Parathyroid adenoma (tissue), 2 donors: ENCODE measurements around the gene DNAL4.

ENCODE experiments used
- H2AFZ ChIP-seq: fragments of 300-600 bp; sonication (generic); one replicate; pipeline ENCODE4 v1.7.0; 2017; ENCODE audit warnings: antibody characterized with exemption, mild to moderate bottlenecking
- H3K27ac ChIP-seq: fragments of 300-600 bp; sonication (generic); one replicate; pipeline ENCODE4 v1.7.0; 2017
- H3K27me3 ChIP-seq: fragments of 300-600 bp; sonication (generic); one replicate; pipeline ENCODE4 v1.7.0; 2017; ENCODE audit warnings: low read length; ENCODE audit not compliant: control insufficient read depth, insufficient read depth
- H3K36me3 ChIP-seq: fragments of 300-600 bp; sonication (generic); one replicate; pipeline ENCODE4 v1.7.0; 2017; ENCODE audit warnings: low read length; ENCODE audit not compliant: control insufficient read depth, insufficient read depth
- H3K4me1 ChIP-seq: fragments of 300-600 bp; sonication (generic); one replicate; pipeline ENCODE4 v1.7.0; 2017; ENCODE audit warnings: control low read depth
- H3K4me2 ChIP-seq: fragments of 300-600 bp; sonication (generic); one replicate; pipeline ENCODE4 v1.7.0; 2017; ENCODE audit warnings: low read length
- H3K4me3 ChIP-seq: fragments of 300-600 bp; sonication (generic); one replicate; pipeline ENCODE4 v1.7.0; 2017; ENCODE audit warnings: low read depth, low read length
- H3K79me2 ChIP-seq: fragments of 300-600 bp; sonication (generic); one replicate; pipeline ENCODE4 v1.7.0; 2017; ENCODE audit warnings: control low read depth
- H3K9ac ChIP-seq: fragments of 300-600 bp; sonication (generic); one replicate; pipeline ENCODE4 v1.7.0; 2017; ENCODE audit warnings: mild to moderate bottlenecking
- H3K9me3 ChIP-seq: fragments of 300-600 bp; sonication (generic); one replicate; pipeline ENCODE4 v1.7.0; 2017; ENCODE audit warnings: low read length; ENCODE audit not compliant: control insufficient read depth
- TF ChIP-seq, protein P1 (sequence below): fragments of 300-600 bp; sonication (generic); IDR thresholded peaks from one replicate; pipeline ENCODE4 v1.7.0; 2017; ENCODE audit warnings: antibody characterized with exemption, mild to moderate bottlenecking
- donor health status: primary hyperparathyroidism.

The DNAL4 gene

DNA sequence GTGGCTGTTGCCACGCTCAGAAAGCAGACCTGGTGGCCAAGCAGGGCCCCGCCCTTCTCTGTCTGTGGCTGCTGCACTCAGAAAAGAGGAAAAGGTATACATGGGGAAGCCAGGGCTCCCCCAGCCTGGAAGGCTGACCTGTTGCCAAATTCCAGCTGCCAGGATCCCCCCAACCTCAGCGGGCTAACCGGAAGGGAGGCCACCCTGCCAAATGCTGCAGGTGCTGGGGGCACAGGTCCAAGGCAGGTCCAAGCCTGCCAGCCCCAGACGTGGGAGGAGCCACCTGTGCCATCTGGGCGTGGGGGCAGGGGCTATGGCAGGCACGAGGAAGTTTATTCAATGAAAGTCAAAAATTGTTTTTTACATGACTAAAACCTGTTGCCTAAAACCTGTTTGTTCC lies 47.3 kb upstream of the DNAL4 start:
- Histone ChIP-seq H3K36me3 (no peaks in the 10 kb centered on the region), H3K4me2 (no peak overlapping the region), H3K79me2 (no peaks in the 10 kb centered on the region), H3K27ac (no peak overlapping the region), H3K4me3 (no peak overlapping the region), H2AFZ (no peak overlapping the region), H3K4me1 (no peaks in the 10 kb centered on the region), H3K9me3 (no peaks in the 10 kb centered on the region), H3K27me3 (no peaks in the 10 kb centered on the region), H3K9ac (no peak overlapping the region)
- TF ChIP-seq, protein P1, sequence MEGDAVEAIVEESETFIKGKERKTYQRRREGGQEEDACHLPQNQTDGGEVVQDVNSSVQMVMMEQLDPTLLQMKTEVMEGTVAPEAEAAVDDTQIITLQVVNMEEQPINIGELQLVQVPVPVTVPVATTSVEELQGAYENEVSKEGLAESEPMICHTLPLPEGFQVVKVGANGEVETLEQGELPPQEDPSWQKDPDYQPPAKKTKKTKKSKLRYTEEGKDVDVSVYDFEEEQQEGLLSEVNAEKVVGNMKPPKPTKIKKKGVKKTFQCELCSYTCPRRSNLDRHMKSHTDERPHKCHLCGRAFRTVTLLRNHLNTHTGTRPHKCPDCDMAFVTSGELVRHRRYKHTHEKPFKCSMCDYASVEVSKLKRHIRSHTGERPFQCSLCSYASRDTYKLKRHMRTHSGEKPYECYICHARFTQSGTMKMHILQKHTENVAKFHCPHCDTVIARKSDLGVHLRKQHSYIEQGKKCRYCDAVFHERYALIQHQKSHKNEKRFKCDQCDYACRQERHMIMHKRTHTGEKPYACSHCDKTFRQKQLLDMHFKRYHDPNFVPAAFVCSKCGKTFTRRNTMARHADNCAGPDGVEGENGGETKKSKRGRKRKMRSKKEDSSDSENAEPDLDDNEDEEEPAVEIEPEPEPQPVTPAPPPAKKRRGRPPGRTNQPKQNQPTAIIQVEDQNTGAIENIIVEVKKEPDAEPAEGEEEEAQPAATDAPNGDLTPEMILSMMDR: no peak

DNA sequence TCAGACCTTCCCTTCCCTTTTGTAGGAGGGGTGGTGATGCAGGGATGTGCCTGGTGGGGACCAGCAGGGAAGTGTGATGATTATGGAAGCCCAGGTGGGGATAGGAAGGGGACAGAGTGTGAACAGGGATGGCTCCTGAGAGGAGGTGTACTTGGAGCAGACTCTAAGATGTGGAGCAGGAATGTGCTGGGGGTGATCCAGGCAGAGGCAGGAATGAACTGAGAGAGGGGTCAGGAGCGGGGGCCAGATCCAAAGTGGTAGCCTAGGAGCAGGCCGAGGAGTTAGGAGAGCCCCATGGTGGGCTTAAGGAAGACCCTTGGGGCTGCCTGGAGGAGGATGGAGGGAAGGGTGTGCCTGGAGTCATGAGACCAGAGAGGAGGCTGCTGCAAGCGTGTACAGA lies 46.2 kb upstream of the DNAL4 start:
- Histone ChIP-seq H3K36me3 (no peaks in the 10 kb centered on the region), H3K4me3 (no peak overlapping the region), H2AFZ (no peak overlapping the region), H3K9me3 (no peaks in the 10 kb centered on the region), H3K4me1 (no peaks in the 10 kb centered on the region), H3K79me2 (no peaks in the 10 kb centered on the region), H3K27me3 (no peaks in the 10 kb centered on the region), H3K27ac (no peak overlapping the region), H3K9ac (no peak overlapping the region), H3K4me2 (no peak overlapping the region)
- TF ChIP-seq, protein P1: no peak

DNA sequence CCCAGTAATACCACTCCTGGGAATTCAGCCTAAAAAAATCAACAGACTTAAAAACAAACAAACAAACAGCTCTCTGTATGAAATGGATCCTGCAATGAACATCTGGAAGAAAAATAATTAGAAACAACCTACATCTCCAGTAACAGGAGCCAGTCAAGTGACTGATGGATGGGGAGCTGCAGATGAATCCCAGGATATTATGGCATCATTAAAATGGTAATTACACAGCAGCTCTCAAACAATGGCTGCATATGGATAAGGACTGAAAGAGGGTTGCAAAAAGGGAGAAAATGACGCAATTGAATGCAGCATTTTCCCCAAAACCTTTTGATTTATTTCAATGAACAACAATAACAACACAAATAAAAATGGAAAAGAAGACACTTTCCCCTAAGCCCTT lies 45.7 kb upstream of the DNAL4 start:
- Histone ChIP-seq H3K4me3 (no peak overlapping the region), H3K27ac (no peak overlapping the region), H3K4me1 (no peaks in the 10 kb centered on the region), H3K36me3 (no peaks in the 10 kb centered on the region), H2AFZ (no peak overlapping the region), H3K9me3 (no peaks in the 10 kb centered on the region), H3K9ac (no peak overlapping the region), H3K4me2 (no peak overlapping the region), H3K27me3 (no peaks in the 10 kb centered on the region), H3K79me2 (no peaks in the 10 kb centered on the region)
- TF ChIP-seq, protein P1: no peak

DNA sequence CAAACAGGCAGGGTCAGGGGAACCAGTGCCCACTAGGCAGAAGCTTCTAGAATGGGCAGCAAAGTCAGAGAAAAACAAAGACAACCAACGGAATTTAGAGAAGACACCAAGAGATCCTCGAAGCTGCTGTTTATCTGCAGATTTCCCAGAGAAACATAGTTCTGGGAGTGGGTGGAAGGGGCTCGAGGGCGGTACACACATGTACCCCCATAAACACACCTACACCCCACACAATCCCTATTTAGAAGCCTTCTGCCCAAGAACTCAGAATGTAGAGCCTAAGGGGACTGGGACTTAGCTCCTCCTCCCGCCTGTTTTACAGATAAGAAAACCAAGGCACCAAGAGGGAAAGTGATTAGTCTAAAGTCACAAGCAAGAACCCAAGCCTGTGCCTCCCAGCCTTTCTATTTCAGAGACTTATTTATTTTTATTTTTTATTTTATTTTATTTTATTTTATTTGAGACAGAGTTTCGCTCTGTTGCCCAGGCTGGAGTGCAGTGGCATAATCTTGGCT lies 43.5 kb upstream of the DNAL4 start:
- H3K9me3 ChIP-seq: no peaks in the 10 kb centered on the region
- no peak overlapping the region for H3K4me3 ChIP-seq
- H3K36me3 ChIP-seq: no peaks in the 10 kb centered on the region
- H3K27me3 ChIP-seq: no peaks in the 10 kb centered on the region
- H3K4me1 ChIP-seq: no peaks in the 10 kb centered on the region
- H2AFZ ChIP-seq: no peak overlapping the region
- H3K4me2 ChIP-seq: no peak overlapping the region
- no peaks in the 10 kb centered on the region for H3K79me2 ChIP-seq
- H3K9ac ChIP-seq: no peak overlapping the region
- TF ChIP-seq, protein P1: no peak
- H3K27ac ChIP-seq: no peak overlapping the region

DNA sequence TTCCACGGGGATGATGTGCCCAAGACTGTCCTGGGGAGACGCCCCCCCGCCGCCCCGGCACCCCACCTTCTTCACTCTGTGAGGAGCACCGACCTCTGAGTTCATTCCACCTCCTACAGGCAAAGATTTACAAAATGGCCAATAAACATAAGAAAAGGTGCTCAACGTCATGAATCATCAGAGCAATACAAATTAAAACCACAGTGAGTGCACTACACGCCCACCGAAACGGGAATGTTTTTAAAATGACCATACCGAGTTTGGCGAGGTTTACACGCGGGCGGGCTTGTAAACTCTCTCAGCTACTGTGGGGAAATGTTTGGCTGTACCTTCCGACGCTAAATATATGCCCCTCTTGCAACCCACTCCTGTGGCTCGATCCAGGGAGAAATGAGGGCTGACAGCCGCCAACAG lies 42.0 kb upstream of the DNAL4 start:
- Histone ChIP-seq H3K4me3 (no peak overlapping the region), H3K9ac (no peak overlapping the region), H3K4me2 (no peak overlapping the region), H3K36me3 (no peaks in the 10 kb centered on the region), H3K4me1 (no peaks in the 10 kb centered on the region), H2AFZ (no peak overlapping the region), H3K9me3 (no peaks in the 10 kb centered on the region), H3K27me3 (no peaks in the 10 kb centered on the region), H3K27ac (no peak overlapping the region), H3K79me2 (no peaks in the 10 kb centered on the region)
- TF ChIP-seq, protein P1: no peak
